H1 (cell line): ENCODE results near the gene UIMC1. TPM values are rescaled to one million over a fixed set of nuclear protein-coding genes. Genes with fewer than 3 reads are reported as not detected.
A peak's percentile ranks its signal among the peaks of the same experiment; 100 is the strongest.

Experiments used
- CTCF ChIA-PET: fragments of 300-600 bp; sonication (Branson Sonifier 250); formaldehyde crosslinking; loops from one replicate; lab custom pipeline; 2021; ENCODE audit not compliant: partially characterized antibody; lab: Charles Lee
- POLR2A ChIA-PET: fragments of 300-600 bp; sonication (Branson Sonifier 250); formaldehyde crosslinking; loops from one replicate; lab custom pipeline; 2021; ENCODE audit warnings: inconsistent platforms; ENCODE audit not compliant: partially characterized antibody; lab: Charles Lee
- DNase-seq, 2 experiments: peaks; one replicate each; pipeline versions ENCODE4 v3.0.0 to v3.0.0-alpha.2; 2010 to 2022; ENCODE audit warnings: low spot score in 2 of 2, low read depth in 1 of 2, mixed read lengths in 1 of 2
- FAIRE-seq: peaks from 2 replicates; lab custom pipeline; 2011; peaks lifted over from hg19 to GRCh38; lab: Jason Lieb, UNC
- H2AFZ ChIP-seq: 2 replicates; pipeline ENCODE4 v1.8.1; 2012; ENCODE audit warnings: low read length, inconsistent platforms
- H2AK5ac ChIP-seq: 2 replicates; pipeline ENCODE4 v1.6.1; 2013; ENCODE audit warnings: low read depth, low read length
- H2BK120ac ChIP-seq: replicated peaks from 2 replicates; pipeline ENCODE3; 2013; ENCODE audit warnings: low read depth, low read length, inconsistent platforms
- H2BK12ac ChIP-seq: 2 replicates; pipeline ENCODE4 v1.6.1; 2013; ENCODE audit warnings: low read depth, low read length
- H2BK15ac ChIP-seq: 2 replicates; pipeline ENCODE4 v1.6.1; 2013; ENCODE audit warnings: low read length
- H2BK20ac ChIP-seq: 2 replicates; pipeline ENCODE4 v1.6.1; 2013; ENCODE audit warnings: low read length
- H2BK5ac ChIP-seq: 2 replicates; pipeline ENCODE4 v1.6.1; 2013; ENCODE audit warnings: low read depth, low read length
- H3K14ac ChIP-seq: 2 replicates; pipeline ENCODE4 v1.6.1; 2013; ENCODE audit warnings: inconsistent platforms; ENCODE audit not compliant: insufficient read length
- H3K18ac ChIP-seq: 2 replicates; pipeline ENCODE4 v1.6.1; 2013; ENCODE audit warnings: low read length; ENCODE audit errors: extremely low read depth
- H3K23ac ChIP-seq: 2 replicates; pipeline ENCODE4 v1.6.1; 2013; ENCODE audit warnings: inconsistent platforms; ENCODE audit not compliant: insufficient read length
- H3K23me2 ChIP-seq: 2 replicates; pipeline ENCODE4 v1.6.1; 2013; ENCODE audit warnings: low read depth, low read length
- H3K27ac ChIP-seq: 2 replicates; pipeline ENCODE4 v1.6.1; 2011; ENCODE audit warnings: low read depth, low read length, inconsistent platforms
- H3K27me3 ChIP-seq, 4 experiments: replicated peaks in 1 of 4; 1 replicate in 1 of 4; 2 replicates in 3 of 4; pipeline versions ENCODE4 v1.6.1 to v1.8.1; 2011 to 2013; ENCODE audit warnings: low read length in 3 of 4, mild to moderate bottlenecking in 3 of 4, inconsistent platforms in 2 of 4, mixed read lengths in 2 of 4, moderate library complexity in 1 of 4; ENCODE audit not compliant: control insufficient read depth in 3 of 4, insufficient read depth in 3 of 4; ENCODE audit errors: extremely low read depth in 1 of 4
- H3K36me3 ChIP-seq, 4 experiments: 2 replicates each; pipeline versions ENCODE4 v1.6.1 to v1.8.1; 2011 to 2013; ENCODE audit warnings: mild to moderate bottlenecking in 4 of 4, low read length in 3 of 4, moderate library complexity in 2 of 4, control low read depth in 1 of 4, inconsistent platforms in 1 of 4; ENCODE audit not compliant: insufficient read depth in 4 of 4, control insufficient read depth in 2 of 4
- H3K4ac ChIP-seq: replicated peaks from 2 replicates; pipeline ENCODE3; 2013; ENCODE audit warnings: low read length, low read depth, mixed read lengths, inconsistent platforms; ENCODE audit not compliant: insufficient read length
- H3K4me1 ChIP-seq, 4 experiments: replicated peaks in 1 of 4; 1 replicate in 1 of 4; 2 replicates in 3 of 4; pipeline versions ENCODE4 v1.6.1 to v1.8.1; 2011 to 2013; ENCODE audit warnings: low read length in 3 of 4, inconsistent platforms in 2 of 4, mixed read lengths in 1 of 4; ENCODE audit not compliant: insufficient read depth in 4 of 4, control insufficient read depth in 3 of 4
- H3K4me2 ChIP-seq, 2 experiments: 2 replicates each; pipeline versions ENCODE4 v1.6.1 to v1.8.1; 2011 to 2013; ENCODE audit warnings: low read depth in 2 of 2, low read length in 2 of 2, control low read depth in 1 of 2, inconsistent platforms in 1 of 2, mild to moderate bottlenecking in 1 of 2; ENCODE audit not compliant: insufficient read depth in 1 of 2
- H3K4me3 ChIP-seq, 4 experiments: fragments of 200-600, 300-600 bp in 1 of 4; sonication (generic), shearing (Covaris generic), sonication (Bioruptor Twin) in 1 of 4; 2 replicates each; pipeline versions ENCODE4 v1.5.1 to v1.8.1; 2011 to 2016; ENCODE audit warnings: low read length in 4 of 4, low read depth in 3 of 4, control low read depth in 2 of 4, inconsistent platforms in 2 of 4, mild to moderate bottlenecking in 2 of 4, mixed read lengths in 1 of 4, moderate library complexity in 1 of 4; ENCODE audit not compliant: insufficient read depth in 2 of 4; ENCODE audit errors: extremely low read depth in 1 of 4
- H3K56ac ChIP-seq: replicated peaks from 2 replicates; pipeline ENCODE3; 2013; ENCODE audit warnings: low read depth, mild to moderate bottlenecking, mixed read lengths, low read length, inconsistent platforms; ENCODE audit not compliant: insufficient read length
- H3K79me1 ChIP-seq: 2 replicates; pipeline ENCODE4 v1.6.1; 2013; ENCODE audit warnings: low read depth, low read length, control low read depth
- H3K79me2 ChIP-seq, 2 experiments: 2 replicates each; pipeline versions ENCODE4 v1.6.1 to v1.8.1; 2012 to 2013; ENCODE audit warnings: low read length in 2 of 2, mild to moderate bottlenecking in 2 of 2, inconsistent platforms in 1 of 2; ENCODE audit not compliant: insufficient read depth in 2 of 2, control insufficient read depth in 1 of 2
- H3K9ac ChIP-seq, 4 experiments: replicated peaks in 1 of 4; 1 replicate in 1 of 4; 2 replicates in 3 of 4; pipeline versions ENCODE4 v1.6.1 to v1.8.1; 2011 to 2013; ENCODE audit warnings: low read depth in 3 of 4, low read length in 3 of 4, control low read depth in 2 of 4, mild to moderate bottlenecking in 2 of 4, moderate library complexity in 2 of 4, inconsistent platforms in 1 of 4; ENCODE audit errors: extremely low read depth in 1 of 4
- H3K9me3 ChIP-seq, 2 experiments: 2 replicates each; pipeline versions ENCODE4 v1.6.1 to v1.8.1; 2012 to 2013; ENCODE audit warnings: mild to moderate bottlenecking in 2 of 2, moderate library complexity in 2 of 2, control low read depth in 1 of 2, inconsistent platforms in 1 of 2, low read depth in 1 of 2, low read length in 1 of 2, mixed read lengths in 1 of 2; ENCODE audit not compliant: insufficient read depth in 2 of 2
- H4K20me1 ChIP-seq, 2 experiments: replicated peaks in 1 of 2; 2 replicates each; pipeline versions ENCODE3 to v1.8.1; 2011 to 2013; ENCODE audit warnings: inconsistent platforms in 2 of 2, low read length in 2 of 2, mild to moderate bottlenecking in 1 of 2; ENCODE audit not compliant: insufficient read depth in 2 of 2, control insufficient read depth in 1 of 2
- H4K5ac ChIP-seq: 2 replicates; pipeline ENCODE4 v1.6.1; 2013; ENCODE audit warnings: low read length, low read depth, mixed read lengths, inconsistent platforms; ENCODE audit not compliant: insufficient read length
- H4K8ac ChIP-seq: 2 replicates; pipeline ENCODE4 v1.8.0; 2013; ENCODE audit warnings: mild to moderate bottlenecking, moderate library complexity, low read length, inconsistent platforms; ENCODE audit not compliant: insufficient read depth; ENCODE audit errors: extremely low read depth
- H4K91ac ChIP-seq: replicated peaks from 2 replicates; pipeline ENCODE3; 2013; ENCODE audit warnings: low read length, mixed read lengths, inconsistent platforms; ENCODE audit not compliant: insufficient read length
- ATF3 ChIP-seq: IDR thresholded peaks from 2 replicates; pipeline ENCODE4 v1.6.1; 2011; ENCODE audit warnings: low read depth, mild to moderate bottlenecking, low read length; ENCODE audit not compliant: insufficient read depth
- BRCA1 ChIP-seq: IDR thresholded peaks from 2 replicates; pipeline ENCODE4 v1.6.1; 2012; ENCODE audit warnings: low read depth, low read length, improper control_type of control experiment
- JUND ChIP-seq: IDR thresholded peaks from 2 replicates; pipeline ENCODE4 v1.6.1; 2011; ENCODE audit warnings: mild to moderate bottlenecking, improper control_type of control experiment, low read length
- KDM1A ChIP-seq: fragments of 200-600, 300-600 bp; sonication (generic); IDR thresholded peaks from 2 replicates; pipeline ENCODE4 v1.7.1; 2016; ENCODE audit warnings: mild to moderate bottlenecking, low read length, borderline replicate concordance
- TEAD4 ChIP-seq: IDR thresholded peaks from 2 replicates; pipeline ENCODE4 v1.6.1; 2012; ENCODE audit warnings: low read depth, low read length, inconsistent platforms, mixed read lengths
- WGBS, 2 experiments: shearing (Covaris generic) in 1 of 2; methylation state at CpG; one replicate each; pipeline versions ENCODE4 v1.1.6 to v1.1.7; 2013 to 2015; ENCODE audit warnings: low lambda C conversion rate in 2 of 2, mixed read lengths in 2 of 2, inconsistent platforms in 1 of 2, low coverage in 1 of 2, missing lambda C conversion rate in 1 of 2; ENCODE audit not compliant: insufficient replicate concordance in 2 of 2, insufficient coverage in 1 of 2, insufficient read length in 1 of 2; ENCODE audit errors: extremely low coverage in 1 of 2, missing lambda C conversion rate in 1 of 2; 5-methylcytosine and 5-hydroxymethylcytosine counted together
- polyA plus RNA-seq, 7 experiments: library from polyadenylated mRNA; depleted of rRNA in 3 of 7; stranded (reverse) in 5 of 7; unstranded in 2 of 7; fragments of >200 nt in 5 of 7; fragments of 200-250 nt in 2 of 7; gene quantifications; 1 replicate in 5 of 7; 2 replicates in 1 of 7; 4 replicates in 1 of 7; pipeline versions ENCODE4 v1.2.1 to v1.2.3, GENCODE V29; 2011 to 2013; ENCODE audit warnings: missing spikeins in 2 of 7, mixed read lengths in 2 of 7
- total RNA-seq: library from RNA; stranded (reverse); fragmentation: NEBNext Ultra II Directional; extraction: Animal tissue kit (Norgen Biotek cat#: 25700); gene quantifications from 2 replicates; pipeline ENCODE4 v1.2.1, GENCODE V29; 2021

Gene UIMC1
- total and polyA plus RNA-seq, 2 of the 8 experiments (the other 6 are each of a cell fraction or from before 2014, with no cell fraction given) = 12.8 to 43.7 TPM

GRCh38 chr5:177018341-177018740, 11.8 kb upstream of the UIMC1 start:
- no peak overlapping the region for H3K4ac ChIP-seq
- H4K5ac ChIP-seq = no peak overlapping the region
- 93% methylated on average over 2 of the region's 2 CpGs; no CpG with 5 or more reads in 1 of the 2 experiments for WGBS, 2 experiments
- no peak for FAIRE-seq
- peaks cover 0 to 4% (median 0%) of the 10 kb centered on the region in 4 experiments; a peak in 2 of 7 replicates for H3K4me1 ChIP-seq
- no peaks in the 10 kb centered on the region for H4K20me1 ChIP-seq
- no peak overlapping the region for H3K27ac ChIP-seq
- H2BK5ac ChIP-seq = no peak overlapping the region
- no peak overlapping the region for H3K18ac ChIP-seq
- H3K27me3 ChIP-seq = no peaks in the 10 kb centered on the region
- no peak overlapping the region for H4K8ac ChIP-seq
- POLR2A ChIA-PET = interaction anchor here (0.8 to 1.4 kb wide), 2 partner anchors 12 to 361 kb away, joined by 3 to 4 read pairs; partner anchors contain the start of gene UIMC1
- no peak for DNase-seq
- H3K4me3 ChIP-seq = no peak overlapping the region
- no peak overlapping the region for H2BK20ac ChIP-seq
- H3K56ac ChIP-seq = no peak overlapping the region
- no peak overlapping the region for H4K91ac ChIP-seq
- no peak overlapping the region for H2BK12ac ChIP-seq
- no peaks in the 10 kb centered on the region for H3K79me1 ChIP-seq
- no peak overlapping the region for H3K14ac ChIP-seq
- H3K9ac ChIP-seq = peak overlapping the region in 1 of 4 experiments; percentile 18; a peak in 1 of 7 replicates
- H2AK5ac ChIP-seq = no peak overlapping the region
- no peaks in the 10 kb centered on the region for H3K9me3 ChIP-seq
- H3K36me3 ChIP-seq = no peaks in the 10 kb centered on the region
- TF ChIP-seq KDM1A (no peak), BRCA1 (no peak), TEAD4 (no peak), JUND (no peak), ATF3 (no peak)
- TF ChIP-seq, all 59 proteins: peak for 0
- no peak overlapping the region for H2BK120ac ChIP-seq
- H2AFZ ChIP-seq = no peak overlapping the region
- no peak overlapping the region for H3K4me2 ChIP-seq
- H3K79me2 ChIP-seq = peaks cover 0 to 4% of the 10 kb centered on the region in 2 experiments; a peak in 1 of 4 replicates
- peaks cover 5% of the 10 kb centered on the region; the same call in 1 of the 2 replicates for H3K23me2 ChIP-seq
- CTCF ChIA-PET = interaction anchor here (1.0 to 3.7 kb wide), 2 partner anchors 53 to 218 kb away, joined by 3 to 15 read pairs; no protein-coding TSS in a partner anchor
- H3K23ac ChIP-seq = no peak overlapping the region
- no peak overlapping the region for H2BK15ac ChIP-seq
